K562 (cell line): ENCODE data around the gene ATP6V0D1. TPM values are rescaled to one million over a fixed set of nuclear protein-coding genes. Genes with fewer than 3 reads are reported as not detected.

Experiments
- BHLHE40 ChIP-seq: IDR thresholded peaks from 2 replicates; pipeline ENCODE4 v1.6.1; 2011; ENCODE audit warnings: low read length, improper control_type of control experiment
- CBFA2T2 ChIP-seq: fragments of 450-650 bp; conservative IDR thresholded peaks from 2 replicates; pipeline ENCODE4 v1.6.1; 2017; ENCODE audit warnings: mild to moderate bottlenecking
- CREB1 ChIP-seq, 2 experiments: sonication (generic) in 1 of 2; formaldehyde crosslinking in 1 of 2; IDR thresholded peaks; 2 replicates each; pipeline versions ENCODE4 v1.6.1 to v1.8.0; 2012 to 2022; ENCODE audit warnings: inconsistent platforms in 1 of 2, mild to moderate bottlenecking in 1 of 2, missing genetic modification reagents in 1 of 2, moderate library complexity in 1 of 2
- CREM ChIP-seq: IDR thresholded peaks from 2 replicates; pipeline ENCODE4 v1.6.1; 2014; ENCODE audit warnings: antibody characterized with exemption, low read depth
- EGR1 ChIP-seq: fragments of 450-650 bp; conservative IDR thresholded peaks from 2 replicates; pipeline ENCODE4 v1.6.1; 2017; ENCODE audit warnings: mild to moderate bottlenecking
- EP300 ChIP-seq: IDR thresholded peaks from 2 replicates; pipeline ENCODE4 v1.6.1; 2012; ENCODE audit warnings: low read length, improper control_type of control experiment
- FOXK1 ChIP-seq: sonication (generic); formaldehyde crosslinking; IDR thresholded peaks from 2 replicates; pipeline ENCODE4 v1.8.0; 2022; ENCODE audit warnings: missing genetic modification reagents, mild to moderate bottlenecking, borderline replicate concordance
- GATA2 ChIP-seq: sonication (generic); formaldehyde crosslinking; IDR thresholded peaks from 2 replicates; pipeline ENCODE4 v1.4.0; 2020; ENCODE audit warnings: mild to moderate bottlenecking, missing genetic modification reagents
- HNRNPLL ChIP-seq: fragments of 200-400 bp; formaldehyde crosslinking; IDR thresholded peaks from 2 replicates; pipeline ENCODE4 v1.6.1; 2017; ENCODE audit warnings: low read length, low read depth, mild to moderate bottlenecking; ENCODE audit not compliant: poor library complexity, severe bottlenecking
- KDM1A ChIP-seq, 2 experiments: fragments of 450-650 bp; IDR thresholded peaks; 2 replicates each; pipeline ENCODE4 v1.6.1; 2016; ENCODE audit warnings: mild to moderate bottlenecking in 2 of 2
- NCOA2 ChIP-seq, 2 experiments: fragments of 450-650 bp; IDR thresholded peaks; 2 replicates each; pipeline ENCODE4 v1.6.1; 2018; ENCODE audit warnings: mild to moderate bottlenecking in 2 of 2, moderate library complexity in 1 of 2; ENCODE audit not compliant: partially characterized antibody in 2 of 2
- NCOA6 ChIP-seq: fragments of 450-650 bp; IDR thresholded peaks from 2 replicates; pipeline ENCODE4 v1.6.1; 2017; ENCODE audit warnings: mild to moderate bottlenecking
- NCOR1 ChIP-seq: fragments of 450-650 bp; IDR thresholded peaks from 2 replicates; pipeline ENCODE4 v1.6.1; 2016; ENCODE audit warnings: mild to moderate bottlenecking, moderate library complexity
- PML ChIP-seq: IDR thresholded peaks from 2 replicates; pipeline ENCODE4 v1.6.1; 2012; ENCODE audit warnings: low read length, inconsistent platforms
- RBFOX2 ChIP-seq: fragments of 200-400 bp; formaldehyde crosslinking; IDR thresholded peaks from 2 replicates; pipeline ENCODE4 v1.6.1; 2017; ENCODE audit warnings: low read depth, mild to moderate bottlenecking, low read length, moderate library complexity
- TAL1 ChIP-seq: fragments of 450-650 bp; IDR thresholded peaks from 2 replicates; pipeline ENCODE4 v1.6.1; 2016; ENCODE audit warnings: mild to moderate bottlenecking
- TCF3 ChIP-seq: sonication (generic); formaldehyde crosslinking; IDR thresholded peaks from 2 replicates; pipeline ENCODE4 v1.4.0; 2020; ENCODE audit warnings: mild to moderate bottlenecking, missing genetic modification reagents
- TEAD4 ChIP-seq, 2 experiments: sonication (generic) in 1 of 2; formaldehyde crosslinking in 1 of 2; IDR thresholded peaks; 2 replicates each; pipeline versions ENCODE4 v1.6.1 to v1.8.0; 2012 to 2022; ENCODE audit warnings: borderline replicate concordance in 1 of 2, inconsistent platforms in 1 of 2, low read length in 1 of 2, mild to moderate bottlenecking in 1 of 2, missing genetic modification reagents in 1 of 2
- TRIM24 ChIP-seq, 2 experiments: fragments of 450-650 bp; IDR thresholded peaks; 2 replicates each; pipeline ENCODE4 v1.6.1; 2016
- YY1 ChIP-seq, 3 experiments: IDR thresholded peaks; 2 replicates each; pipeline ENCODE4 v1.6.1; 2011; ENCODE audit warnings: low read length in 2 of 3, mild to moderate bottlenecking in 2 of 3, moderate library complexity in 2 of 3, borderline replicate concordance in 1 of 3, control low read depth in 1 of 3, low read depth in 1 of 3; ENCODE audit not compliant: insufficient read depth in 3 of 3, insufficient replicate concordance in 2 of 3, control insufficient read depth in 1 of 3, insufficient read length in 1 of 3; ENCODE audit errors: extremely low read depth in 1 of 3
- ZNF24 ChIP-seq: fragments of 450-650 bp; IDR thresholded peaks from 2 replicates; pipeline ENCODE4 v1.6.1; 2016
- ZNF263 ChIP-seq: sonication (generic); formaldehyde crosslinking; IDR thresholded peaks from 2 replicates; pipeline ENCODE4 v1.8.0; 2022; ENCODE audit warnings: mild to moderate bottlenecking, missing genetic modification reagents, borderline replicate concordance
- polyA plus RNA-seq, 8 experiments: library from polyadenylated mRNA; depleted of rRNA in 4 of 8; stranded (reverse) in 5 of 8; unstranded in 3 of 8; fragments of >200 nt; fragmentation: Nextera tagmentation in 2 of 8; fragmentation: Illumina TruSeq in 1 of 8; extraction: Ambion mirVana in 2 of 8; extraction: Trizol in 1 of 8; gene quantifications; 2 replicates each; pipeline versions ENCODE4 v1.2.1 to v1.2.3, GENCODE V29; 2011 to 2014; ENCODE audit warnings: inconsistent platforms in 1 of 8, missing spikeins in 1 of 8
- total RNA-seq, 7 experiments: library from RNA; depleted of rRNA in 6 of 7; stranded (reverse); fragments of >200 nt in 6 of 7; fragmentation: Illumina TruSeq in 2 of 7; extraction: Trizol in 2 of 7; gene quantifications; 2 replicates each; pipeline versions ENCODE4 v1.2.1 to v1.2.3, GENCODE V29; 2011 to 2021; ENCODE audit warnings: low replicate concordance in 1 of 7
- TF ChIP-seq, protein P1 (sequence below), 3 experiments: IDR thresholded peaks in 2 of 3; conservative IDR thresholded peaks in 1 of 3; 2 replicates each; pipeline ENCODE4 v1.5.1; 2011 to 2012; ENCODE audit warnings: low read length in 3 of 3, mild to moderate bottlenecking in 3 of 3, control low read depth in 2 of 3, improper control_type of control experiment in 1 of 3, inconsistent platforms in 1 of 3, low read depth in 1 of 3, mixed read lengths in 1 of 3, moderate library complexity in 1 of 3; ENCODE audit not compliant: insufficient read depth in 2 of 3
- TF ChIP-seq, protein P2 (sequence below): sonication (generic); formaldehyde crosslinking; IDR thresholded peaks from 2 replicates; pipeline ENCODE4 v1.8.0; 2023; ENCODE audit warnings: mild to moderate bottlenecking, missing genetic modification reagents
- TF ChIP-seq, protein P3 (sequence below): sonication (generic); formaldehyde crosslinking; IDR thresholded peaks from 2 replicates; pipeline ENCODE4 v1.8.1; 2023; ENCODE audit warnings: mild to moderate bottlenecking, missing genetic modification reagents

ATP6V0D1 gene
- total and polyA plus RNA-seq, 9 of the 15 experiments (the other 6 are each of a cell fraction or from before 2014, with no cell fraction given), result 23.2 to 69.7 (median 45.6) TPM

- TF ChIP-seq, protein P1, sequence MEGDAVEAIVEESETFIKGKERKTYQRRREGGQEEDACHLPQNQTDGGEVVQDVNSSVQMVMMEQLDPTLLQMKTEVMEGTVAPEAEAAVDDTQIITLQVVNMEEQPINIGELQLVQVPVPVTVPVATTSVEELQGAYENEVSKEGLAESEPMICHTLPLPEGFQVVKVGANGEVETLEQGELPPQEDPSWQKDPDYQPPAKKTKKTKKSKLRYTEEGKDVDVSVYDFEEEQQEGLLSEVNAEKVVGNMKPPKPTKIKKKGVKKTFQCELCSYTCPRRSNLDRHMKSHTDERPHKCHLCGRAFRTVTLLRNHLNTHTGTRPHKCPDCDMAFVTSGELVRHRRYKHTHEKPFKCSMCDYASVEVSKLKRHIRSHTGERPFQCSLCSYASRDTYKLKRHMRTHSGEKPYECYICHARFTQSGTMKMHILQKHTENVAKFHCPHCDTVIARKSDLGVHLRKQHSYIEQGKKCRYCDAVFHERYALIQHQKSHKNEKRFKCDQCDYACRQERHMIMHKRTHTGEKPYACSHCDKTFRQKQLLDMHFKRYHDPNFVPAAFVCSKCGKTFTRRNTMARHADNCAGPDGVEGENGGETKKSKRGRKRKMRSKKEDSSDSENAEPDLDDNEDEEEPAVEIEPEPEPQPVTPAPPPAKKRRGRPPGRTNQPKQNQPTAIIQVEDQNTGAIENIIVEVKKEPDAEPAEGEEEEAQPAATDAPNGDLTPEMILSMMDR (IDR thresholded peaks at IDR 0.05 in 2 of 3, conservative IDR thresholded peaks at IDR 0.05 in 1 of 3; ENCODE audit: insufficient read depth in 2 of 3, low read depth in 1 of 3, low read length in 3 of 3), result peak in 2 of 3 experiments; percentile 7 to 9; a peak in 1 of 6 replicates
- TF ChIP-seq CREM (0 out of 2 replicates have a peak, but pooled peaks have one; percentile 22), CBFA2T2 (peak; percentile 92), CREB1 (IDR thresholded peaks at IDR 0.05) (0 out of 2 replicates have a peak, but pooled peaks have one; percentile 18), CREB1 (CRISPR knock-in tag; IDR thresholded peaks at IDR 0.05) (no peak), TCF3 (CRISPR knock-in tag) (peak; percentile 91), PML (peak; percentile 62; the same call in 1 of the 2 replicates), TEAD4 (IDR thresholded peaks at IDR 0.05; ENCODE audit: low read length) (peak; percentile 87), TEAD4 (CRISPR knock-in tag; IDR thresholded peaks at IDR 0.05; ENCODE audit: borderline replicate concordance) (no peak), RBFOX2 (no peak), EGR1 (peak; percentile 33), NCOA6 (no peak), BHLHE40 (peak; percentile 46; the same call in 1 of the 2 replicates), TRIM24 (IDR thresholded peaks at IDR 0.05) (0 out of 4 replicates have a peak, but pooled peaks of 1 of the 2 experiments have one; percentile 36), YY1 (IDR thresholded peaks at IDR 0.05; ENCODE audit: borderline replicate concordance in 1 of 3, control insufficient read depth in 1 of 3, extremely low read depth in 1 of 3, insufficient read depth in 3 of 3, insufficient read length in 1 of 3, insufficient replicate concordance in 2 of 3, low read depth in 1 of 3, low read length in 2 of 3) (peak in 1 of 3 experiments; percentile 26), NCOR1 (peak; percentile 83), ZNF24 (no peak), FOXK1 (CRISPR knock-in tag) (no peak), ZNF263 (CRISPR knock-in tag) (no peak), KDM1A (IDR thresholded peaks at IDR 0.05) (peak in 1 of 2 experiments; percentile 46; a peak in 1 of 4 replicates), EP300 (peak; percentile 63; the same call in 1 of the 2 replicates), NCOA2 (IDR thresholded peaks at IDR 0.05; ENCODE audit: partially characterized antibody in 2 of 2) (no peak), TAL1 (peak; percentile 82), HNRNPLL (no peak), GATA2 (CRISPR knock-in tag) (peak; percentile 77)
- TF ChIP-seq, protein P2, sequence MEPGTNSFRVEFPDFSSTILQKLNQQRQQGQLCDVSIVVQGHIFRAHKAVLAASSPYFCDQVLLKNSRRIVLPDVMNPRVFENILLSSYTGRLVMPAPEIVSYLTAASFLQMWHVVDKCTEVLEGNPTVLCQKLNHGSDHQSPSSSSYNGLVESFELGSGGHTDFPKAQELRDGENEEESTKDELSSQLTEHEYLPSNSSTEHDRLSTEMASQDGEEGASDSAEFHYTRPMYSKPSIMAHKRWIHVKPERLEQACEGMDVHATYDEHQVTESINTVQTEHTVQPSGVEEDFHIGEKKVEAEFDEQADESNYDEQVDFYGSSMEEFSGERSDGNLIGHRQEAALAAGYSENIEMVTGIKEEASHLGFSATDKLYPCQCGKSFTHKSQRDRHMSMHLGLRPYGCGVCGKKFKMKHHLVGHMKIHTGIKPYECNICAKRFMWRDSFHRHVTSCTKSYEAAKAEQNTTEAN (CRISPR knock-in tag), result no peak
- TF ChIP-seq, protein P3, sequence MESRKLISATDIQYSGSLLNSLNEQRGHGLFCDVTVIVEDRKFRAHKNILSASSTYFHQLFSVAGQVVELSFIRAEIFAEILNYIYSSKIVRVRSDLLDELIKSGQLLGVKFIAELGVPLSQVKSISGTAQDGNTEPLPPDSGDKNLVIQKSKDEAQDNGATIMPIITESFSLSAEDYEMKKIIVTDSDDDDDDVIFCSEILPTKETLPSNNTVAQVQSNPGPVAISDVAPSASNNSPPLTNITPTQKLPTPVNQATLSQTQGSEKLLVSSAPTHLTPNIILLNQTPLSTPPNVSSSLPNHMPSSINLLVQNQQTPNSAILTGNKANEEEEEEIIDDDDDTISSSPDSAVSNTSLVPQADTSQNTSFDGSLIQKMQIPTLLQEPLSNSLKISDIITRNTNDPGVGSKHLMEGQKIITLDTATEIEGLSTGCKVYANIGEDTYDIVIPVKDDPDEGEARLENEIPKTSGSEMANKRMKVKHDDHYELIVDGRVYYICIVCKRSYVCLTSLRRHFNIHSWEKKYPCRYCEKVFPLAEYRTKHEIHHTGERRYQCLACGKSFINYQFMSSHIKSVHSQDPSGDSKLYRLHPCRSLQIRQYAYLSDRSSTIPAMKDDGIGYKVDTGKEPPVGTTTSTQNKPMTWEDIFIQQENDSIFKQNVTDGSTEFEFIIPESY (CRISPR knock-in tag), result 0 out of 2 replicates have a peak, but pooled peaks have one; percentile 17
Measured at GRCh38 chr16:67460168-67460567, 20.8 kb downstream of the ATP6V0D1 start (continued).
